ENCODE data around the gene COL4A4.

Gene COL4A4

DNA sequence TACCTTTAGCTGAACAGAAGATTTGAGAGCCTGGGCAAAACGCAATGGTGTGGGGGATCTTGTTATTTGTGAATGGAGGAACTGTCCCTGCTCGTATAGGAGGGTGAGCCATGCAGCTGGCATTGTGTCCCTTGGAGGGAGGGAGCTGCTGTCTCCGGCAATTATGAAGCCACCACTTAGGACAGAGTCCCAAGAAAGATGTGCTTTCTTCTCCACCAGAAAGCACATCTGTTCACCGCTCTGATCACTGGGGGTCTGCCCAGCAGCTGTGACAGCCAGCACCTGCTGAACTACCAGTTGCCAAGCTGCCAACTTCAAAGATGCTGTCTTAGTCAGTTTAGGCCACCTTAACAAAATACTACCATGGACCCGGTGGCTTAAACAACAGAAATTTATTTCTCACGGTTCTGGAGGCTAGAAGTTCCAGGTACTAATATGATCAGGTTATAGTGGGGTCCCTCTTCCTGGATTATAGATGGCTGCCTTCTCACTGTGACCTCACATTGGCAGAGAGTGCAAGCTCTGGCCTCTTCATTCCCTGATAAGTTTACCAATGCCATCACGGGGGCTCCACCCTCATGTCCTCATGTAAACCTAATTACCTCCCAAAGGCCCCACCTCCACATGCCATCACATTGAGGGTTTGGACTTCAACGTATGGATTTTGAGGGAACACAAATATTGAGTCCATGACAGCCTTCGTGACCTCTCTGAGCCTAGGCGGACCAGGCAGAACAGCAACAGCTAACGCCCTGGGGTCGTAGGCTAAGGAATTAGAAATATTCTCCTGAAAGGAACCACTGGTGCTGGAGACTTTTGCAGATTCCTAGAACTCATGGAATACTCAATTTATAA lies 179.9 kb downstream of the COL4A4 start:
- no peaks in the 10 kb centered on the region for H3K79me2 ChIP-seq (ENCODE audit: control insufficient read depth, insufficient read depth, low read length, unreplicated experiment)
- no peaks in the 10 kb centered on the region for H3K4me1 ChIP-seq (ENCODE audit: control insufficient read depth, insufficient read depth, low read length, unreplicated experiment)
- no peaks in the 10 kb centered on the region for H3K36me3 ChIP-seq (ENCODE audit: insufficient read depth, low read length)
- no peak overlapping the region for H3K4me3 ChIP-seq (ENCODE audit: low read depth, low read length)
- no peak overlapping the region for H2AFZ ChIP-seq (ENCODE audit: low read length, unreplicated experiment)
- no peak overlapping the region for H3K27ac ChIP-seq (ENCODE audit: low read depth, low read length)
- no peaks in the 10 kb centered on the region for H3K27me3 ChIP-seq (ENCODE audit: insufficient read depth, low read length)

DNA sequence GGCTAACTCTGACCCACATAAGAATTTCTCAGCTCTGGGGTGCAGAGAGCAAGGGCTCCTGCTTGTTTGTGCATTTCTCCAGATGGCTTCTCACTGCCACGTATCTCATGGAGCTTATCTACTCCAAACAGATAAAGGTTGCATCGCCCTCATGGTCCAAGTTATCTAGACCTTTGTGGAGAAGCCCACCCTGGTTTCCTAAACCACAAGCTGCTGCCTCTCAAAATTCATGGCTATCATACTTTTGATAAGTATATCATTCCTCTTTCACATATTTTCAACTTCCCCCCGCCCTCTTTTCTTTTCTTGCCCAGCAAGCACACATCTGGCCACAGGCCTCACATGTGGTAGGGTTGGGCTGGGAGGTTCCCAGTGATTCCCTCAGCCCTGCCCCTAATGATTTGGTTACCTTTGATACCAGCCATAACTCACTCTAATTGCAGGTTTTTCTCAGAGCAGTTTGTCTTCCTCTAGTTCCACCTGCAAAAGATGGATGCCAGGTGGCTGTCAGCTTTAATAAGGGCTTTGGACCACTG lies 182.1 kb downstream of the COL4A4 start:
- H3K27ac ChIP-seq (ENCODE audit: low read depth, low read length) = no peak overlapping the region
- H2AFZ ChIP-seq (ENCODE audit: low read length, unreplicated experiment) = no peak overlapping the region
- no peaks in the 10 kb centered on the region for H3K27me3 ChIP-seq (ENCODE audit: insufficient read depth, low read length)
- H3K4me3 ChIP-seq (ENCODE audit: low read depth, low read length) = no peak overlapping the region
- no peaks in the 10 kb centered on the region for H3K79me2 ChIP-seq (ENCODE audit: control insufficient read depth, insufficient read depth, low read length, unreplicated experiment)
- H3K36me3 ChIP-seq (ENCODE audit: insufficient read depth, low read length) = no peaks in the 10 kb centered on the region
- H3K4me1 ChIP-seq (ENCODE audit: control insufficient read depth, insufficient read depth, low read length, unreplicated experiment) = no peaks in the 10 kb centered on the region

DNA sequence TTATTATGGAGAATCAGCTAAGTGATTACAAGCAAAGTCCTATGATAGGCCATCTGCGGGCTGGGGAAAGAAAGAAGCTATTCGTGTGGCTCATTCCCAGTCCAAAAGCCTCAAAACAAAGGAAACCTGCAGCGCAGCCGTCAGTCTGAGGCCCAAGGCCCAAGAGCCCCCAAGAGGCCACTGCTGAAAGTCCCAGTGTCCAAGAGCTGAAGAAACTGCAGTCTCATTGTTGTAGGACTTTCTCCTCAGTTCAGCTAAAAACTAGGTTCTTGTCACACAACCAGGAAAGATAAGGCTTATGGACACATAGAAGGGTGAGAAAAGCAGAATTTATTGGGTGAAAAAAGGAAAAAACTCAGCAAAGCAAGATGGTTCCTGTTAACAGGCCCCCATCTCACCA lies 185.0 kb downstream of the COL4A4 start:
- Histone ChIP-seq H2AFZ (ENCODE audit: low read length, unreplicated experiment) (no peak overlapping the region), H3K27ac (ENCODE audit: low read depth, low read length) (no peak overlapping the region), H3K36me3 (ENCODE audit: insufficient read depth, low read length) (no peaks in the 10 kb centered on the region), H3K4me1 (ENCODE audit: control insufficient read depth, insufficient read depth, low read length, unreplicated experiment) (no peaks in the 10 kb centered on the region), H3K27me3 (ENCODE audit: insufficient read depth, low read length) (no peaks in the 10 kb centered on the region), H3K79me2 (ENCODE audit: control insufficient read depth, insufficient read depth, low read length, unreplicated experiment) (no peaks in the 10 kb centered on the region), H3K4me3 (ENCODE audit: low read depth, low read length) (no peak overlapping the region)

DNA sequence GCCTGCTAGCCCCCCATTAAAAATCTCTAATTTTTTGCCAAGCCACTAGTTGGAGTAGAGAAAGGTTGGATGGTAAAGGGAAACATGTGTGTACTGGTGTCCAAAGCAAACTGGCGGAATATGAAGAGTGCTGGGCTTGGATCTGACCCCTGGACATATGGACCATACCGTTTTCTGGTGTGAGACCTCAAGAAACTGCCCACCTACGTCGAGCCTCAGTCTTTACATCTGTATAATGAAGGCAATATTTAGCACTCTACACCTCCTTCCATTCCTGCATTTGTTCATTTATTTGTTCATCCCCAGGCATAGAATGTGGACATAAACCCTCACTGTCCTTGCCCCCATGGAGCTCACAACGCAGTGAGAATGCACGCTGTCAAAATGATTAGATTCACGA lies 185.7 kb downstream of the COL4A4 start:
- no peak overlapping the region for H3K27ac ChIP-seq (ENCODE audit: low read depth, low read length)
- H3K4me1 ChIP-seq (ENCODE audit: control insufficient read depth, insufficient read depth, low read length, unreplicated experiment) = no peaks in the 10 kb centered on the region
- H3K79me2 ChIP-seq (ENCODE audit: control insufficient read depth, insufficient read depth, low read length, unreplicated experiment) = no peaks in the 10 kb centered on the region
- H3K27me3 ChIP-seq (ENCODE audit: insufficient read depth, low read length) = no peaks in the 10 kb centered on the region
- no peak overlapping the region for H3K4me3 ChIP-seq (ENCODE audit: low read depth, low read length)
- H2AFZ ChIP-seq (ENCODE audit: low read length, unreplicated experiment) = no peak overlapping the region
- H3K36me3 ChIP-seq (ENCODE audit: insufficient read depth, low read length) = no peaks in the 10 kb centered on the region

DNA sequence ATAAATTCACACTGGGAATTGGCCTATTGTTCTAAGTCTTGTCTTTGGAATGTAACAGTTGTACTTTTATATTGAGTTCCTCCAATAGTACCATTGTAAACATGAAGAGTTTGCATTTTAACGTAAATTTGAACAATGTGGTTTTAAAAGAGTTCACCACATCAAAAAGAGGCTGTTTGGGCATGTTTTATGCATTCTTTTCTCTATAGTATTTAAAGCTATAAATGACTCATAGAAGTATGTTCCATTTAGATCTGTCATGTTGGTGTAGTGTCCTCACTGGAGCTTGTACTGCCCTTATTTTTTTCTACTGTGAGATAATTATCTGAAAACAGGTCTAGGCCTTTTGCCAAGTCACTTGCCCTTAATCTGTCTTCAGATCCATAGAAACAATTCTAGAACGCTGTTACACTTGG lies 186.2 kb downstream of the COL4A4 start:
- H3K27ac ChIP-seq (ENCODE audit: low read depth, low read length) = no peak overlapping the region

DNA sequence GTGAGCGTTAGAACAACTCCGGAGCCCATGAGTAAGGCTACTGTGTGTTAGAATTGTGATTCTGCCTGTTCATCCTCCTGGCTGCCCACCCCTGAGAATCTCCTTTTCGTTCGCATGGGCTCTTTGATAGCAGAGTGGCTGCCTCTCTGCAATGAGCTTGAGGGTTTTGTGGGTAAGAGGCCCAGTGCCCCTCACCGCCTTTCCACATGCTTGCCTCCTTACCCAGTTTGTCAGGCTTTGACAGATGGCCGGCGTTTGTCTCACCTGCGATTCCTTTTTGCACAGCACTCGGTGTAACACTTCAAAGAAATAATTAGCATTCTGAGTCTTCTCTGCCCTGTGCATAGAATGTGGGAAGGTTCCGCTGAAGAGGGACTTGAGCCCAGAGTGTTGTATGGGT lies 190.2 kb downstream of the COL4A4 start:
- Histone ChIP-seq H2AFZ (ENCODE audit: low read length, unreplicated experiment) (no peak overlapping the region), H3K36me3 (ENCODE audit: insufficient read depth, low read length) (no peaks in the 10 kb centered on the region), H3K27me3 (ENCODE audit: insufficient read depth, low read length) (no peaks in the 10 kb centered on the region), H3K4me3 (ENCODE audit: low read depth, low read length) (no peak overlapping the region), H3K79me2 (ENCODE audit: control insufficient read depth, insufficient read depth, low read length, unreplicated experiment) (no peaks in the 10 kb centered on the region), H3K27ac (ENCODE audit: low read depth, low read length) (no peak overlapping the region), H3K4me1 (ENCODE audit: control insufficient read depth, insufficient read depth, low read length, unreplicated experiment) (peaks cover 5% of the 10 kb centered on the region)

More for the DNA sequence above, 186.2 kb downstream of the COL4A4 start:
- Histone ChIP-seq H3K4me1 (ENCODE audit: control insufficient read depth, insufficient read depth, low read length, unreplicated experiment) (no peaks in the 10 kb centered on the region), H3K4me3 (ENCODE audit: low read depth, low read length) (no peak overlapping the region), H3K27me3 (ENCODE audit: insufficient read depth, low read length) (no peaks in the 10 kb centered on the region), H3K79me2 (ENCODE audit: control insufficient read depth, insufficient read depth, low read length, unreplicated experiment) (no peaks in the 10 kb centered on the region), H3K36me3 (ENCODE audit: insufficient read depth, low read length) (no peaks in the 10 kb centered on the region), H2AFZ (ENCODE audit: low read length, unreplicated experiment) (no peak overlapping the region)

DNA sequence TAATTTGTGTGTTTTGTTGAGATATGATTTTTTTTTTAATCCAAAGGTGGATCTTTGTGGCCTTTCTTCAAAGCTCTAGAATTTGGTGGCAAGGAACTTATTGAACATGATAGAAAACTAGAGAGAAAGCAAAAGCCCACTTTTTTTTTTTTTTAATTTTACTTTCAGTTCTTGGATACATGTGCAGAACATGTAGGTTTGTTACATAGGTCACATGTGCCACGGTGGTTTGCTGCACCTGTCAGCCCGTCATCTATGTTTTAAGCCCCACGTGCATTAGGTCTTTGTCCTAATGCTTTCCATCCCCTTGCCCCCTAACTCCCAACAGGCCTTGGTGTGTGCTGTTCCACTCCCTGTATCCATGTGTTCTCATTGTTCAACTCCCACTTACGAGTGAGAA lies 192.2 kb downstream of the COL4A4 start:
- no peaks in the 10 kb centered on the region for H3K79me2 ChIP-seq (ENCODE audit: control insufficient read depth, insufficient read depth, low read length, unreplicated experiment)
- no peaks in the 10 kb centered on the region for H3K36me3 ChIP-seq (ENCODE audit: insufficient read depth, low read length)
- no peaks in the 10 kb centered on the region for H3K27me3 ChIP-seq (ENCODE audit: insufficient read depth, low read length)
- no peak overlapping the region for H2AFZ ChIP-seq (ENCODE audit: low read length, unreplicated experiment)
- H3K4me3 ChIP-seq (ENCODE audit: low read depth, low read length) = no peak overlapping the region
- peaks cover 5% of the 10 kb centered on the region for H3K4me1 ChIP-seq (ENCODE audit: control insufficient read depth, insufficient read depth, low read length, unreplicated experiment)
- H3K27ac ChIP-seq (ENCODE audit: low read depth, low read length) = no peak overlapping the region

DNA sequence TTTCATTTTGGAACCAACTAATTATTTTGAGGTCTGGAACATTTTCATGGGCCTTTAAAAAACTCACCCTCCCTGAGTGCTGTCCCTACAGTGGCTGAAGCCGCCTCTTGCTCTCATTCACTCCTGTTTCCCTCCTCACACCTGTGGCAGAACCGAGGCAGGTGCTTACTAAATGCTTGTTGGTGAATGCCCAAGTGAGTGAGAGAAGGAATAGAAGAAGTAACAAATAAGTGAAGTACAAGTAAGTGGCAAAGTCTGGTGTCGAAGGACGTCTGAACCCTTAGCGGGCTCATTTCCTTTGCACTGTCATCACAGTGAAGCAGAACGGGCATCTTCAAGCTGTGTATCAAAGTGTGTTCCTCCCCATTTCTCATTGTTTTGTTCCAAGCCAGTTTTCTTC lies 192.9 kb downstream of the COL4A4 start:
- Histone ChIP-seq H3K79me2 (ENCODE audit: control insufficient read depth, insufficient read depth, low read length, unreplicated experiment) (no peaks in the 10 kb centered on the region), H3K36me3 (ENCODE audit: insufficient read depth, low read length) (no peaks in the 10 kb centered on the region), H3K27ac (ENCODE audit: low read depth, low read length) (no peak overlapping the region), H2AFZ (ENCODE audit: low read length, unreplicated experiment) (no peak overlapping the region), H3K27me3 (ENCODE audit: insufficient read depth, low read length) (no peaks in the 10 kb centered on the region), H3K4me3 (ENCODE audit: low read depth, low read length) (no peak overlapping the region), H3K4me1 (ENCODE audit: control insufficient read depth, insufficient read depth, low read length, unreplicated experiment) (peaks cover 5% of the 10 kb centered on the region)

DNA sequence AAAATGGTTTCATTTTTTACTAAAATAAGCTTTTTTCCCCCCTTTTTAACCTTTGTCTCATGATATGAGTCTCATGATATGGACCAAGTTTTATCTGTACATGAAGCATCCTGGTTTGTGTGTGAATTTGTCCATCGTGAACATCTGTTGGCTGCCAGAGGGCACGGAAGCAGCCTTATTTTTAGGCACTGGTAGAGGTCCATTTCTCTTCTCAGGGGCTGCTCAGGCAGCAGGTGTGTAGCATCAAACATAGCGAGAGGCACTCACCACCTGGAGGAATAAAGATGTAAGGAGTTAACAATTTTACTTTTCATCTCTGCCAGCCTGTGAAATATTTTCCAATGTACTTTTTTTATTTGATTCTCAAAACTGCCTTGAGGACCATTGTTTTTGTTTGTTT lies 193.6 kb downstream of the COL4A4 start:
- Histone ChIP-seq H3K4me1 (ENCODE audit: control insufficient read depth, insufficient read depth, low read length, unreplicated experiment) (peaks cover 5% of the 10 kb centered on the region), H2AFZ (ENCODE audit: low read length, unreplicated experiment) (no peak overlapping the region), H3K27ac (ENCODE audit: low read depth, low read length) (no peak overlapping the region), H3K4me3 (ENCODE audit: low read depth, low read length) (no peak overlapping the region), H3K36me3 (ENCODE audit: insufficient read depth, low read length) (no peaks in the 10 kb centered on the region), H3K27me3 (ENCODE audit: insufficient read depth, low read length) (no peaks in the 10 kb centered on the region), H3K79me2 (ENCODE audit: control insufficient read depth, insufficient read depth, low read length, unreplicated experiment) (no peaks in the 10 kb centered on the region)

DNA sequence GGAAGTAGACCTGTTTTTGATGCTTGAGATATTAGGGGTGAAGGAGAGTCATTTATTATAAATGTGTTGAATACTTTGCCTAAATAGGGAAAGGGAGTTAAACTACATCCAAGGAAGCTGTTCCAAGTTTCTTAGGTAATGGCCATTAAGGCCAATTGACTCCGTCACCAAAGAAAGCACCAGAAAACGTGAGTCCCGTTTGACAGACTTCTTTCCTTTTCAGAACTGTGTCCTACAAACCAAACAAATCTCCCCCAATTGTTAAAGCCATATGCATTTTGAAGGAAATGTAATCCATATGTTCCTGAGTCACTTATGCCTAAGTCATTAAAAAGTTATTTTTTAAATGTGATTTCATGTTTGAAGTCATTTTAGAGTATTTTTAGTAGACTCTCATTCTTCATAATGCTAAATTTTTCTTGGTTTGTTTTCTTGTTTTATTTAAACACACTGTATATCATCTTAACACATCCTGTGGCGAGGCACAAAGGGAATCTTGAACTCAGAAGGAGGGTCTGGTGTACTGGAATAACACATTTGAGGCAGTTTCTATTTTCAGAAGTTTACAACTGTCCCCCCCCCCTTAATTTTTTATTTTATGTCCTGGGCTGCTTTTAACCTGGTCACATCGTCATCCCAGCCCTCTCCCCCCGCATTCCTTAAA lies 194.5 kb downstream of the COL4A4 start:
- Histone ChIP-seq H2AFZ (ENCODE audit: low read length, unreplicated experiment) (no peak overlapping the region), H3K79me2 (ENCODE audit: control insufficient read depth, insufficient read depth, low read length, unreplicated experiment) (no peaks in the 10 kb centered on the region), H3K36me3 (ENCODE audit: insufficient read depth, low read length) (no peaks in the 10 kb centered on the region), H3K4me1 (ENCODE audit: control insufficient read depth, insufficient read depth, low read length, unreplicated experiment) (peaks cover 5% of the 10 kb centered on the region), H3K4me3 (ENCODE audit: low read depth, low read length) (no peak overlapping the region), H3K27me3 (ENCODE audit: insufficient read depth, low read length) (no peaks in the 10 kb centered on the region), H3K27ac (ENCODE audit: low read depth, low read length) (no peak overlapping the region)

DNA sequence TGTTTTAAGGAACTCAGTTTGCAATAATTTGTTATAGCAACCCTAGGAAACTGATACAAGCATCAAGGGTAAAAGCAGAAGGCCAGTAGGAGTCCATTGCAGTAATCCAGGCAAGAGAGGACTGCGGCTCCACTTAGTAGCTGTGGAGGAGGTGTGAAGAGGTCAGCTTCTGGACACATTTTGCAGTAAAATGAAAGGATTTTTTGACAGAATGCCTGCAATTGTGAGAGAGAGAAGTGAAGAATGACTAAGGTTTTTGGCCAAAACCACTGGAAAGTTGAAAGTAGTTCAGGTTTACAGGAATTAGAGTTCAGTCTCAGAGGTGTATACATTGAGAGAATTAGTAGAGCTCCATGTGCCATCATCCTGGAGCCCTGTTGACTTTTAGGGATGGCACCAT lies 198.6 kb downstream of the COL4A4 start:
- no peak overlapping the region for H3K4me3 ChIP-seq (ENCODE audit: low read depth, low read length)
- H3K79me2 ChIP-seq (ENCODE audit: control insufficient read depth, insufficient read depth, low read length, unreplicated experiment) = no peaks in the 10 kb centered on the region
- H3K27me3 ChIP-seq (ENCODE audit: insufficient read depth, low read length) = no peaks in the 10 kb centered on the region
- no peak overlapping the region for H3K27ac ChIP-seq (ENCODE audit: low read depth, low read length)
- H2AFZ ChIP-seq (ENCODE audit: low read length, unreplicated experiment) = no peak overlapping the region
- H3K36me3 ChIP-seq (ENCODE audit: insufficient read depth, low read length) = no peaks in the 10 kb centered on the region
- peaks cover 14% of the 10 kb centered on the region for H3K4me1 ChIP-seq (ENCODE audit: control insufficient read depth, insufficient read depth, low read length, unreplicated experiment)

All from ACC112 (cell line).